Chondrocyte (in vitro differentiated cells): ENCODE results near the gene TMEM170A. TPM values are rescaled to one million over a fixed set of nuclear protein-coding genes. Genes with fewer than 3 reads are reported as not detected.

ENCODE experiments used
- DNase-seq: peaks from one replicate; pipeline ENCODE4 v3.0.0; 2021; ENCODE audit warnings: mixed read lengths, low spot score
- H3K27ac Mint-ChIP-seq: one replicate; pipeline ENCODE4 v1.8.0; 2021; ENCODE audit warnings: mild to moderate bottlenecking, moderate library complexity, mixed read lengths; ENCODE audit not compliant: unreplicated experiment
- H3K27me3 Mint-ChIP-seq: 2 replicates; pipeline ENCODE4 v1.8.0; 2021; ENCODE audit warnings: low read depth, mixed read lengths
- H3K36me3 Mint-ChIP-seq: 2 replicates; pipeline ENCODE4 v1.8.0; 2021; ENCODE audit warnings: low read depth, mixed read lengths
- H3K4me1 Mint-ChIP-seq: 2 replicates; pipeline ENCODE4 v1.8.0; 2021; ENCODE audit warnings: low read depth, mild to moderate bottlenecking, mixed read lengths
- H3K4me3 Mint-ChIP-seq: one replicate; pipeline ENCODE4 v1.8.0; 2021; ENCODE audit warnings: mild to moderate bottlenecking, moderate library complexity, mixed read lengths; ENCODE audit not compliant: unreplicated experiment
- H3K9me3 Mint-ChIP-seq: 2 replicates; pipeline ENCODE4 v1.8.0; 2021; ENCODE audit warnings: low read depth, mixed read lengths
- total RNA-seq: library from RNA; stranded (reverse); gene quantifications from 3 replicates; pipeline ENCODE4 v1.2.1, GENCODE V29; 2021
- TF ChIP-seq, protein P1 (sequence below): fragments of 200-600 bp; sonication (generic); IDR thresholded peaks from 2 replicates; pipeline ENCODE4 v1.5.0; 2021; ENCODE audit warnings: antibody characterized with exemption, mild to moderate bottlenecking, moderate library complexity

The TMEM170A gene
- total RNA-seq, 1 donor from 2014 or later = 13.4 TPM

DNA sequence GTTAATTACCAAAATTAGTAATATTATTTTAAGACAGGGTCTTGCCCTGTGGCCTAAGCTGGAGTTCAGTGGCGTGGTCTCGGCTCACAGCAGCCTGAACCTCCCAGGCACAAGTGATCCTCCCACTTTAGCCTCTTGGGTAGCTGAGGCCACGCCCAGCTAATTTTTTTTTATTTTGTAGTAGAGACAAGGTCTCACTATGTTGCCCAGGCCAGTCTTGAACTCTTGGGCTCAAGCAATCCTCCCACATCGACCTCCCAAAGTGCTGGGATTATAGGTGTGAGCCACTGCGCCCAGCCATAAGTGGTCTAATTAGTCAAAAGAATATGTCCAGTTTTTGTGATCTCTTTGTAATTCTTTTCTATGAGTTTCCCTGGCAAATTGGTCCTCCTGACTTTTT is 19.2 kb downstream of the TMEM170A start:
- TF ChIP-seq, protein P1, sequence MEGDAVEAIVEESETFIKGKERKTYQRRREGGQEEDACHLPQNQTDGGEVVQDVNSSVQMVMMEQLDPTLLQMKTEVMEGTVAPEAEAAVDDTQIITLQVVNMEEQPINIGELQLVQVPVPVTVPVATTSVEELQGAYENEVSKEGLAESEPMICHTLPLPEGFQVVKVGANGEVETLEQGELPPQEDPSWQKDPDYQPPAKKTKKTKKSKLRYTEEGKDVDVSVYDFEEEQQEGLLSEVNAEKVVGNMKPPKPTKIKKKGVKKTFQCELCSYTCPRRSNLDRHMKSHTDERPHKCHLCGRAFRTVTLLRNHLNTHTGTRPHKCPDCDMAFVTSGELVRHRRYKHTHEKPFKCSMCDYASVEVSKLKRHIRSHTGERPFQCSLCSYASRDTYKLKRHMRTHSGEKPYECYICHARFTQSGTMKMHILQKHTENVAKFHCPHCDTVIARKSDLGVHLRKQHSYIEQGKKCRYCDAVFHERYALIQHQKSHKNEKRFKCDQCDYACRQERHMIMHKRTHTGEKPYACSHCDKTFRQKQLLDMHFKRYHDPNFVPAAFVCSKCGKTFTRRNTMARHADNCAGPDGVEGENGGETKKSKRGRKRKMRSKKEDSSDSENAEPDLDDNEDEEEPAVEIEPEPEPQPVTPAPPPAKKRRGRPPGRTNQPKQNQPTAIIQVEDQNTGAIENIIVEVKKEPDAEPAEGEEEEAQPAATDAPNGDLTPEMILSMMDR = no peak
- H3K4me1 Mint-ChIP-seq = peaks cover 5% of the 10 kb centered on the region
- no peak for DNase-seq
- no peak overlapping the region for H3K27ac Mint-ChIP-seq
- no peak overlapping the region for H3K4me3 Mint-ChIP-seq
- H3K36me3 Mint-ChIP-seq = peaks cover 1% of the 10 kb centered on the region
- no peaks in the 10 kb centered on the region for H3K27me3 Mint-ChIP-seq
- H3K9me3 Mint-ChIP-seq = no peaks in the 10 kb centered on the region

DNA sequence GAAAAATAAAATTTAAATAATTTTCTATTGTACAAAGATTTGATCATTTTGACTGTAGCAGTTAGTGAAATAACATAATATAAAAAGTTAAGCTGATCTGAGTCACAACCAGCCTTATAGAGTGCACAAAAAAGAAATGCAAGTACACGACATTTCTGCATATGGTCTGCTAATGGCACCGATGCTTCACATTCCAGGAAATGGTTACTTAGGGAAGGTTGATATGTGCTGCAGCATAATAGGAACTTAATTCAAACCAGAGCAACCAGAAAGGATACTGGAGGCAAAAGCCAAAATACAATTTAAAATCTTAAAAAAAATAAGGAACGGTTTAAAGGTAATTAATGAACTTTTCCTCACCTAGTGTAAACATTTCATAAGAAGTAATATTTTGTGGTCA is 21.2 kb downstream of the TMEM170A start:
- Mint-ChIP-seq H3K36me3 (peaks cover 1% of the 10 kb centered on the region), H3K4me3 (no peak overlapping the region), H3K9me3 (no peaks in the 10 kb centered on the region), H3K27me3 (no peaks in the 10 kb centered on the region), H3K4me1 (peaks cover 5% of the 10 kb centered on the region), H3K27ac (no peak overlapping the region)
- no peak for DNase-seq
- TF ChIP-seq, protein P1 = no peak

DNA sequence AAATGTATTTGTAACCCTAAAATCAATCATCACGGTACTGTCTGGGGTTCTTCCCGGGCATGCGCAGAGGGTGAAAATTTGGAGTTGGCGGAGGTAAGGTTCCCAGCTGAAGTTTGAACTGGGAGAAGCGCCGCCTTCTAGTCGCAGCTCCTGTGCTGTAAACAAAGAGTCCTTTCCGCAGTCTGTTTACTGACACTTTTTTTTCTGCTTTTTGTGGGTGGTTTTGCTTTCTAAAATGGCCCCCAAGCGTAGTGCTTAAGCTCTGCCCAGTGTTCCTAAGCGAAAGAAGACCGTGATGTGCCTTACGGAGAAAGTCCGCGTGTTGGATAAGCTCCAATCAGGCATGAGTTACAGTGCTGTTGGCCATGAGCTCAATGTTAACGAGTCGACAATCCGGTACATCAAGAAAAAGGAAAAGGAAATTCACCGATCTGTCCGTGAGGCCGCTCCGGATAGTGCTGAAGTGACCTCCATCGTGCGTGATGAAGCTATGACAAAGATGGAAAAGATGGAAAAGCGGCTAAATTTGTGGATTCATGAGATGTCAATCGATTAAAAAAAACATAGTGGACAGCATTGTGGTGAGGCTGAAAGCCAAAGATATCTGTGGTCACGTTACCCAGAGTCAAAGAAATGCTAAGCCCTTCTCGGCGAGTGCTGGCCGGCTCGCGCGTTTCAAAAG is 30.6 kb downstream of the TMEM170A start:
- Mint-ChIP-seq H3K27ac (peak overlapping the region; percentile 98), H3K4me1 (peaks cover 39% of the 10 kb centered on the region), H3K4me3 (peak overlapping the region; percentile 79), H3K36me3 (peaks cover 1% of the 10 kb centered on the region), H3K9me3 (no peaks in the 10 kb centered on the region), H3K27me3 (no peaks in the 10 kb centered on the region)
- DNase-seq = no peak
- TF ChIP-seq, protein P1 = no peak

DNA sequence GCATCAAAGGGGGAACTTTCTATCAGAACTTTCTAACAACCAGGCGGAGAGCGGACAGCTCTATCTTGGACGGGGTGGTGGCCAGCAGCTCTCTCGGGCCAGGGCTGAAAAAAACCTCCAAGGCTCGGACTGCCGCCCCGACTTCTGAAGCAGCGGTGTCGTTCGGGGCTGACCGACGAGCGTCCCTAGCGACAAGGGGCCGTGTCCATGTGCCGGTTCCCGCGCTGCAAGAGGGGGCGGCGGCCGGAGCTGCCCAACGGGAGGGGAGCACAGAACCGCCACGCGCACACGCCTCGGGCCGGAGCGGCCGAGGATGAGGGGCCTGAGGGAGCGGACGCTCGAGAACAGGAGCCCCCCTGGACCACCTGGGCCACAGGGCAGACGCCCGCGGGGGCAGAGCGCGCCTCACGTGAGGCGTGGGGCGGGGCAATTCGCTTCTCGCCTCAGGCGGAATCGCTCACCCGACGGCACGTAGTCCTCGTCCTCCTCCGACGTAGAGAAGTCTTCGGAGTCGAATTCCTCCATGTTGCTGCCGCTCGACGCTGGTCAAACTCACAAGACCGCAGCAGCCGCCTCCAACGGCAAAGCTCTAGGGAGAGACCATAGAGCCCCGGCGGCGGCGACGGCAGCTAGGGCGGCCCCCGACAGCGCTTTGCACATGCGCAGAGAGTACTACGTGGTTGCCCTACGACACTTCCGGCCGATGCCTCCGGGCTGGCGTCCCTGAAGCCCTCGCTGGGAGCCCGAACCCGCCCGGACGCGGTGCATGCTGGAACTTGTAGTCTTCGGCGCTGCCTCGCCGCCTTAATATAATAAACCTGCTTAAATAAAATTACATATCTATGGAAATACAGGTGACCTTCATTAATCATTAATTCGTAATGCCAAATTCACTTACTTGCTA is 31.4 kb downstream of the TMEM170A start, which contains the start of gene CFDP1:
Gene CFDP1 (minus strand): TSS at position 676 of the 904 bp plus-strand sequence. CDS start 151 bp downstream, at position 525.
- TF ChIP-seq, protein P1 = peak; percentile 21
- Mint-ChIP-seq H3K4me3 (peak within 1 kb of the TSS; percentile 79), H3K27ac (peak within 1 kb of the TSS; percentile 98), H3K36me3 (peaks cover 1% of the 10 kb centered on the region), H3K27me3 (no peaks in the 10 kb centered on the region), H3K4me1 (peaks cover 41% of the 10 kb centered on the region), H3K9me3 (no peaks in the 10 kb centered on the region)
- DNase-seq = peak; percentile 98
